Inferior parietal cortex (tissue), 1 donor: Measurements from ENCODE around the gene BBS7.

Experiments used
- DNase-seq: peaks from one replicate; pipeline ENCODE4 v3.0.0-alpha.2; 2016; ENCODE audit errors: extremely low spot score

The BBS7 gene

GRCh38 chr4:121824950-121825349, 45.3 kb downstream of the BBS7 start:
- no peak for DNase-seq

DNA sequence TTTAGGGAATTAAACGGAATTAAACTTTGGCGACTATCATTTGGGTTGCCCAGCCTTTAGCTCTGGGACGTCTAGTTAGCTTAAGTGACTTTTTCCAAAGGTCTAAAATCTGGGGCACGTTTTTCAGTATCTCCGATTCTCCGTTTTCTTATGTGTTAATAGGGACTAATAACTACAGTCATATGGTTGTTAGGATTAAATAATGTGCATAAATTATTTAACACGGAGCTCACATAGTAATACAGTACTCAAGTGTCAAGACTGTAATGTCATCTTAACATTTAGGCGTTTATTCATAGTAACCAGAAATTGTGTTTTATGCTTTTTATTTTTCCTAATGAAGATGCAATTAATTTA, 46.1 kb downstream of the BBS7 start:
- no peak for DNase-seq

- DNase-seq, result peak; percentile 96
Observed at GRCh38 chr4:121823505-121824170, 46.6 kb downstream of the BBS7 start, which contains the start of gene CCNA2. Gene CCNA2, minus strand, starts transcription at chr4:121823883. Its CDS starts 255 bp downstream, at chr4:121823628.

DNA sequence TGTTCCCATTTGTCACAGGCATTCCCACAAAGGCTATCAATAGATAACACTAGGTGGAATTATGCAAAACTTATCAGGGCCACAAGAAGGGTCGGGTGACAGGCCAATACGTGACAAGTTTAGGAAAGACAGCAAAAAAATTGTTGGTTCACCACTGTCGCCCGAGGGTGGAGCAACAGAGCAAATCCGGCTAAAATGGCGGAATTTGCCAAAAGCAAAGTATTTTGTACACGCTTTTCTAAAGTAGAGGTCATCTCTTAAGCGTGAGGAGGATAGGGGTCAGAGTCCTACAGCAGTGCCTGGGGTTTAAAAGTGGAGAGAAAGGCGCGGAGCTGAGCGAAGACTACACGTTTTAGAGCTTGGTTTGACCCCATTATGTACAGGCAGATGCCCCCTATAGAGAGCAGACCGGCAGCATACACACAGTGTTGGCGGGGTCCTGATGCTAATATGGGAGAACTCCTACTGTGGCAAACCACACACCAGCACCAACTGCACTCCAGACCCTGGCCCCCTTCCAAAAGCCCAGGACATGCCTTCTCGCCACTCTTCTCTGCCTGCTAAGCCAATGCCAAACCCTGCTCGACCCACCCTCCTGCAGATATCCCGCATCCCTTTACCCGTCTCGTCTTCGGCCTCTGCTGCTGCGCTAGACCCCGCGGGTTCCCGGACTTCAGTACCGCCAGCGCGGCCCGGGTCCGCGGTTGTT, 47.3 kb downstream of the BBS7 start:
- DNase-seq, result no peak

GRCh38 chr4:121822047-121822446, 48.2 kb downstream of the BBS7 start:
- no peak for DNase-seq

- no peak for DNase-seq
Observed at GRCh38 chr4:121819216-121819965, 50.9 kb downstream of the BBS7 start.

DNA sequence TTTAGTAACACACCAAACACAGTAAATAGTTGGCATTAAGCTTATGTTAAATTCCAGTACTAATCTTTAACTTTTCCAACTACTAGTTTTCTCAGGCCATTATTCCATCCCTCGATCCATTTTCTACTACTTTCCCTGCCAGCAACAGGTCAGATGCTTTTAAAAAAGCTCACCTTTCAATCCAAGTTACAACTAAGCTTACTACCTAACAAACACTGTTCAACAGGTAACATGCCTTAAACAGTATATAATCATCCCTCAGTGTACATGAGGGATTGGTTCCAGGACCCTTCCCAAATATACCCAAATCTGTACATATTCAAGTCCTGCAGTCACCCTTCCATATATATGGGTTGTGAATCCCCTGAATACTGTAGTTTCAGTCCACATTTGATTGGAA, 52.1 kb downstream of the BBS7 start:
- DNase-seq, result no peak

GRCh38 chr4:121817701-121818100, 52.6 kb downstream of the BBS7 start:
- DNase-seq, result no peak

DNA sequence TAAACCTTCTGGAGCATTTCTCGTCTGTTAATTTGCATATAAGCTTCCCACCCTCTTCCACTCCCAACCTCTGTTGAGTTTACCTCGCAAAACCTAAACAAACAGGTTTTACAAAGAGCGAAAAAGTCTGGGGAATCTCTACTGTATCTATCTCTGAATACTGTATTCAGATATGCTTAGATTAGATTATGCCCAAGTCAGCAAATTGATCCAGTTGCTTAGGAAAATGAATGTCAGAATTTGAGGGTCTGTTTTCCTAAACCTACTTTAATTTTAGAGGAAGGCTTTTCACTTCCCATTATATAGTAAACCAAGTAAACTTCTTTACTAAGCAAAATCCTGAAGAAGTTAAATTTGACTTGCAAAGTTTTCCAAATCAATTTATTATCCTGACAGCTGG, 53.3 kb downstream of the BBS7 start:
- no peak for DNase-seq

DNA sequence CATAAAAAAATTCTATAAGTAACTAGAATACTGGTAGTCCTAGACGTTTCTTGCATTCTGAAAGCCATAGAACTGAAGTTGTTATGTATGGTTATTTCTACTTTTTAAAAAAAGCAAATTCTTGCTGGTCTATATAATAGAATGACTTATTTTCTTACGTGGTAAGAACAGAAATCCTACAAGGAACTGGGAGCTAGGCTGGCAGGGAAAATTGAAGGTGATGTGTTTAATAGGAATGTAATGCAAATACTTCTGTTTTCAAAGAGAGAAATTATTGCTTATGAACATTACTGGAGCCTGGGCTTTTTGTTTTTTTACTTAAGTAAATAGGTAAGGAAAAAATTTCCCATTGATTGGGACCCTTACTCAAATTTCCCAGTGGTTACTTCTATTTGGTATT, 55.5 kb downstream of the BBS7 start:
- DNase-seq, result no peak

- DNase-seq, result no peak
Observed at GRCh38 chr4:121811122-121811521, 59.2 kb downstream of the BBS7 start.

DNA sequence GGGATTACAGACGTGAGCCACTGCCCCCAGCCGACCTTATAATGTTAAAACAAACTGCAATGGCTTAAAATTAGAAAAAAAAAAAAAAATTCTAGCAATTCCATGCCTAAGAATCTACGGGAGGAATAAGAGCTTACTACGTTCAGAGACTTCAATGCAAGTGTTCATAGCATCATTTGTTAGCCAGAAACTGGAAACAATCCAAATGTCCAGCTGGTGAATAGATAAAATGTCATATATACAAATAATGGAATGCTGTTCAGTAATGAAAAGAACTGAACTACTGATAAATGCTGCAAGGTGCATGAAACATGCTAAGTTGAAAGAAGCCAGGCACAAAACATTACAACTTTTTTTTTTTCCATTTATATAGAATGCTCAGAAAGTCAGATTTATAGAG, 63.9 kb downstream of the BBS7 start:
- no peak for DNase-seq

- no peak for DNase-seq
Observed at GRCh38 chr4:121801715-121802075, 68.6 kb downstream of the BBS7 start.

- DNase-seq, result peak; percentile 98
Observed at GRCh38 chr4:121800961-121801714, 69.1 kb downstream of the BBS7 start, which contains the start of gene EXOSC9. Gene EXOSC9, plus strand, starts transcription at chr4:121801323. Its CDS starts 102 bp downstream, at chr4:121801425.

DNA sequence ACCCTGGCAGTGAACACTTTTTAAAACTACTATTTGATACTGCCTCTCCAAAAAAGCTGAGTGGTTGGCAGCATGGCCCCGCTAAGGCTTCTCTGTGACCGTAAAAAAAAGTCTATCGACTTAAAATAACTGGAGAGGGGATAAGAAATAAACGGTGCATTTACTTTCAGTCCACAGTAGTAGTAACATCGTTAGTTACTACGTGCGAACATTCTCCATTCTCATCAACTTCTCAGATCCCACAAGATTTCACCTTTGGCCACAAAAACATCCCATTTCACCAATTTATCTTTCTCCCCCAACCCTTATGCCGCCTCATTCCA, 69.7 kb downstream of the BBS7 start:
- no peak for DNase-seq

GRCh38 chr4:121799867-121800501, 70.3 kb downstream of the BBS7 start:
- DNase-seq, result no peak

DNA sequence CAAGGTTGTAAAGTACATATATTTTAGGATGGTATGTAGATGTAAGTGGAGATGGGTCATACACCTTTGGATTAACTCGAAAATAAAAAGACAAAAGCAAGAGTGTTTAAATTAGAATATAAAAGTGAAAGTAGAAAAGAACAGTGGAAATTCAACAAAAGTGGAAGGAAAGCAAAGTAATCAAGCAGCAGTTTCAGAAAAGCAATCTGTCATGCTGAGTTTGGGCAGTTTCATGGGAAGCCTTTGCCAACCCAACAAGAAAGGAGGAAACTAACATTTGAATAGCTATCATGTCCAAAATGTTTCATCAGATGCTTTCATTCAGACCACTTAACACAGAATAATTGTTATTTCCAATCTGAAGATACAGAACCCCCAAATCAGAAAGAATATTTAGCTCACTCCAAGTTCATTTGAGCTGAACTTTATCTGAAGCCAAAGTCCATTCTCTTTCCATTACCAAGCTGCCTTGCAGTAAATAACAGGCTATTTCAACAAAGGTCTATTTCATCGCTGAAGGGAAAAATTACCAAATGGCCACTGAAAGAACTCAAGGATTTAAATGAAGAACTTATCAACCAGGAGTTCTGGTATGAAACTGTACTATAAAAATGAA, 71.0 kb downstream of the BBS7 start:
- DNase-seq, result no peak

DNA sequence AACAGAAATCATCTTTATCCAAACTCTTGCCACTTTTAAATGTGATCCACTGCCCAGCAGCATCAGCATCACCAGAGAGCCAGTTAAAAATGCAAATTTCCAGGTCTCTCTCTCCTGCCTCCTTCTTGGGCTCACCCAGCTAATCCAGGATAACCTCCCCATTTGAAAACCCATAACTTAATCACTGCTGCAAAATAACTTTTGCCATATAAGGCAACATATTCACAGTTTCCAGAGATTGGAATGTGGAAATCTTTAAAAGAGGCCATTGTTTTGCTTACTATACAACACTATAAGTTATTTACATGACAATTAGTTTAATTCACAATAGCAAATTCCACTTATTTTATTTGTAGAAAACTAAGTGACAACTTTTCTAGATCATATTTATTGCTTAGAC, 74.0 kb downstream of the BBS7 start:
- no peak for DNase-seq

DNA sequence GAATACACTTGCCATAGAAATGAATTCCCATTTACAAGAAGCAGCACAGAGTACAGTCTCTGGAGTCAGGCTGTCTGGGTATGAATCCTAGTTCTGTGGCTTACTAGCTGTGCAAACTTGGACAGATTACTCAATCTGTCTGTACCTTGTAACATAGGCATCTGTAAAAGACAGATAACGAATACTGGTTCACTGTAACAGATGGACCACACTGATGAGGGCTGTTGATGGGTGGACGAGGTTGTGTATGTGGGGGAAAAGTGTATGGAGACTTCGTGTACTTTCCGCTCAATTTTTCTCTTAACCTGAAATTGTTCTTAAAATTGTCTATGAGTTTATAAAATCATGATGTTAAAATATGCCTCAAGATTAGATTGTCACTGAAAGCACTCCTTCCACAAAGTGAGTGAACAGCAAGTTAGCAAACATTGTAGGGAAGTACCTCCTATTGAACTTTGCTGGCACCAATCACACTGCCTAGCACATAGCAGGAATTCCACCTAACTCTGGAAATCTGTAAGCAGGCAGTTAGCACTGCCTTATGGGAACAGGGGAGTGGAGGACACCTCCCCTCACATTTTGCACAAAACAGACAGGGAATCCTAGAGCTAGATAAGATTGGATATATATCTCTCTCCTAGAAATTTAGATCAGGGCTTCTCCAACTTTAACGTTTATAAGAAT, 75.6 kb downstream of the BBS7 start:
- DNase-seq, result no peak

DNA sequence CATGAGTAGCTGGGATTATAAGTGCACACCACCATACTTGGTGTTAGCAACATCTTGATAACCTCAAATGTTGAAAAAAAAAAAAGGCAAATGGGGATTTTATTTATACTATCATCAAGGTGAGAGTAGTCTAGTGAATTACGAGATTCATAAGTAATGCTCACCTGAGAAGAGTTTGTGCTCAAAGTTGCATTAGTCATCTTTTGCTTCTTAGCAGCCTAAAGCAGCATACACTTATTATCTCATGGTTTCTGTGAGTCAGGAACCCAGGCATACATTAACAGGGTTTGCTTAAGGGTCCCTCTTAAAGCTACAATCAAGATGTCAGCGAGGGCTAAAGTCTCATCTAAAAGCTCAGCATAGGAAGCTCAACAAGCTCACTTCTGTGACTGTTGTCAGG, 77.3 kb downstream of the BBS7 start:
- no peak for DNase-seq

DNA sequence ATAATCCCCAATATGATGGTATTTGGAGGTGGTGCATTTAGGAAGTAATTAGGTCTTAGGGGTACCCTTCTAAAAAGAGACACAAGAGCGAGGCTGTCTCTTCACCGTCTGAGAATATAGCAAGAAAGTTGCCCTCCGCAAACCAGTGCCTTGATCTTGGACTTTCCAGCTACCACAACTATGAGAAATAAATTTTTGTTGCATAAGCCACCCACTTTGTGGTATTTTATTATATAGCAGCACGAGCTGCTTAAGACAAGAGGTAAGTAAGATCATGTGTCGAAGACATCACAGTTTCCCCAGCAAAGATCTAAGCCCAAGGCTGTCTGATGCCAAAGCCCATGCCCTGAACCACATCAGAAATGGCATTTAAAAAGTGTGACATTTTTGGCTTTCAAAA, 78.8 kb downstream of the BBS7 start:
- no peak for DNase-seq
